Activated CD8-positive, alpha-beta memory T cell treated with anti-CD3 and anti-CD28 coated beads, Interleukin-2, amount 50 U/mL, for 1 hour (primary cell): ENCODE data around the gene SNX13.
A peak's percentile ranks its signal among the peaks of the same experiment; 100 is the strongest.

Source experiments
- DNase-seq: peaks from one replicate; pipeline ENCODE4 v3.0.0-alpha.2; 2020; ENCODE audit errors: extremely low read depth

SNX13 gene

GRCh38 chr7:17940302-17940883 lies at the start of gene SNX13:
TSS of gene SNX13 (minus strand) at chr7:17940494. CDS start at chr7:17940295, 199 bp downstream.
- peak; percentile 62 for DNase-seq

DNA sequence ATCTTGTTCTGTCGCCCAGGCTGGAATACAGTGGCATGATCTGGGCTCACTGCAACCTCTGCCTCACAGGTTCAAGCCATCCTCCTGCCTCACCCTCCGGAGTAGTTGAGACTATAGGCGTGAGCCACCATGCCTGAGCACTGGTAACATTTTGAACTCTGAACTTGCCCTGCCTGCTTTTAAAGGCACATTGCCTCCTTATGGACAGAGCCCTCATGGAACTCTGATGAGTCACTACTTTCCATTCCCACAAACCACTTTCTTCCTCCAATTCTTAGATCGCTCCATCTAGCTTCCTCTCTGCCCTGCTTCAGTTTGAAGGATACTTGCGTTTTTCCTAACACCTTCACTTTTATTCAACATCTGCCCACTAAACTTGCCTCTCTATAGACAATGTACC lies 49.3 kb upstream of the SNX13 start:
- DNase-seq = no peak

DNA sequence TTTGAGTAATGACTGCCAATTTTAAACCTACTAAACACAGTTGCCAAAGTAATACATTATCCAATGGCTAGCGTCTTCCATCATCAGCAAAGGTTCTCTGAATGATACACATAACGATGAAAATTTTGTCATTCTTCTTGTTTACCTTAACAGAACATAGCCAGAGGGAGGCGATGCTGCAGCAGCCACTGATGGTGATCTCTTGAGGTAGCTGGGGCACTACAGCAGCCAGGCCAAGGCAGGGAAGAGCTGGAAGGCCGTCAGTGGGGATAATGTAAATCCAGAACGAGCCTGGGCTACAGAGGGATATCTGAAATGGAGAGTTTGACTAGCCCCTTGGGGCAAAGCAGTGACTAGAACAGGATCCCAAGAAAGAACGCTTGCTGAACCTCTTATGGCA lies 48.6 kb upstream of the SNX13 start:
- DNase-seq = no peak

DNA sequence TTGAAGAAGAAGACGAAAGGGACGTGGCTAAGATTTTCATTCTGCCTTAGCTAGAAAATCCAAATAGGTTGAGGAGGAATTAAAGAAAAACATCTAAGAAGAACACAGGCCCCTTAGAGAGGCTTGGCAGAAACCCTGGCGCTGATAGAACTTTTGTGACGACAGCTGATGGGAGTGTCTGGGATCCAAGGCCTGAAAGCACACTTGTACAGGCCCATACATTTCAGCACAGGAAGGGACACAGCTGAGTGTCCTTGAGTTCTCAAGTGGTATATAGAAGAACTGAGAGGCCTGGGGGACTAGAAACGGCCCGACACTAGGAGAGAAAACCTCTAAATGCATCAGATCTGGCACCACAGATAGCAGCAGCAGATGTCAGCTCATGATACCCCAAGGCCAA lies 47.8 kb upstream of the SNX13 start:
- no peak for DNase-seq

DNA sequence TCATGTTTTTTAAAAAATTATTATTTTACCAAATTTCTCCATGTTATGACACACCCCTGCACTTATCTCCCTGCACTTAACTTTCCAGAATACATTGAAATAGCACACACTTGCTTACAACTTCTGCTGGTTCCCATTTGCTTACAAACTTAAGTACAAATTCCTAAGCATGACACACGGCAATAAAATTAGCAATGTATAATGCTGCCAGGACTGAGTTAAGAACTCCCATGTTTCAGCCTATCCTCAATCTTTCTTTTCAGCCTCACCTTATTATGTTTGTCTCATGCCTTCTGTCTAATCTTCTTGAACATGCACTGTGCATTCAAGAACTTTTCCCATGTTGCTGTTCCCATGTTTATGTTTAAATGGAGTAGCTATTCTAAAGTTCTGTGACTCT lies 46.6 kb upstream of the SNX13 start:
- no peak for DNase-seq

- DNase-seq = no peak
Observed at GRCh38 chr7:17985473-17986239, 45.4 kb upstream of the SNX13 start.

GRCh38 chr7:17984288-17984687 lies 44.0 kb upstream of the SNX13 start:
- no peak for DNase-seq

GRCh38 chr7:17983221-17984062 lies 43.1 kb upstream of the SNX13 start:
- no peak for DNase-seq

DNA sequence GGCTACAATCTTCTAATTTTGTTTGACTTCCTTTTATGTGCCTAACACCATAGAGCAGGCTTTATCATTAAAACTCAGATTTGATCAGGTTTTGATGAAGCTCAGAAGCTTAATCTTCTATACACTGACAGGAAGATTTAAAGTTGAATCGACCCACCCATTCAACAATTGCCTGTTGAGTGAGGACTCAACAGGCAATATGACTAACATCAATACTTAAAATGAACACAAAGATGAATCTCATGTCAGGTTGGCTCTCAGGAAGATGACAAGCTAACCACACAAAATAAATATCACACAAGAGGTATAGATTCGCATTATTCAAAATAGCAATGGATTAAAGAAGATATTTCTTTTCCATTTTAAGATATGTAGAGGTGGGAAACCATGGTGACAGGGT lies 36.7 kb upstream of the SNX13 start:
- no peak for DNase-seq

- DNase-seq = no peak
Observed at GRCh38 chr7:17971411-17971810, 31.1 kb upstream of the SNX13 start.

GRCh38 chr7:17968791-17969715 lies 28.8 kb upstream of the SNX13 start:
- no peak for DNase-seq

- DNase-seq = no peak
Observed at GRCh38 chr7:17966706-17967105, 26.4 kb upstream of the SNX13 start.

- DNase-seq = no peak
Observed at GRCh38 chr7:17965603-17966002, 25.3 kb upstream of the SNX13 start.

- DNase-seq = no peak
Observed at GRCh38 chr7:17963281-17963680, 23.0 kb upstream of the SNX13 start.

GRCh38 chr7:17962652-17963051 lies 22.4 kb upstream of the SNX13 start:
- DNase-seq = no peak

DNA sequence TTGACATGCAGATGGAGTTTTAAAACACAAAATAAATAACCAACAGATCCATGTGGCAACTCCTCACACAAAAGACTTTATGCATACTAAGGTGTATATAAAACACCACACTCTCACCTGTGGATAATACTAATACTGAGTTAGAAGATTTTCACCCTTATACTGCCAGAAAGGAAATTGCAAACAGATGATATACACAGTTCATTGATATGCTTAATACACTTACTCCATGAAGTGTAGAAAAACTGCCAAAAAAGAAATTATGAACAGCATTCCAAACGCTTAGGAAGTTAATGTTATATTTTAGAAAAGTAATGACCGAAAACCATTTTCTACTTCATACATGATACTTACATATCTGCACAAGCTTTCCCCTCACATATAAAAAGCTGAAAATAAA lies 17.6 kb upstream of the SNX13 start:
- DNase-seq = no peak

GRCh38 chr7:17952387-17952786 lies 12.1 kb upstream of the SNX13 start:
- DNase-seq = no peak

DNA sequence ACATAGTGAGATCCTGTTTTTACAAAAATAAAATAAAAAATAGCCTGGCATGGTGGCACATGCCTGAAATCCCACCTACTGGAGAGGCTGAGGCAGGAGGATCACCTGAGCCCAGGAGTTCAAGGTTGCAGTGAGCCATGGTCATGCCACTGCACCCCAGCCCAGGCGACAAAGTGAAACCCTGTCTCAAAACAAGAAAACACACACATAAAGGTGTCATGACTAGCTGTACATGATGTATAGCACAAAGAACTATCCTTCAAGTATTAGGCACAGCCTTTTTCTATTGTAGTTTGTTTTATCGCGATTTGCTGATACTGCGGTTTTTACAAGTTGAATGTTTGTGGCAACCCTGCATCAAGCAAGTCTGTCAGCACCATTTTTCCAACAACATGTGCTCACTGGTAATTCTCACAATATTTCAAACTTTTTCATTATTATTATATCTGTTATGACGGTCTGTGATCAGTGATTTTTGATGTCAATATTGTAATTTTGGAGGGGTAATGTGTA lies 11.5 kb upstream of the SNX13 start:
- DNase-seq = no peak

DNA sequence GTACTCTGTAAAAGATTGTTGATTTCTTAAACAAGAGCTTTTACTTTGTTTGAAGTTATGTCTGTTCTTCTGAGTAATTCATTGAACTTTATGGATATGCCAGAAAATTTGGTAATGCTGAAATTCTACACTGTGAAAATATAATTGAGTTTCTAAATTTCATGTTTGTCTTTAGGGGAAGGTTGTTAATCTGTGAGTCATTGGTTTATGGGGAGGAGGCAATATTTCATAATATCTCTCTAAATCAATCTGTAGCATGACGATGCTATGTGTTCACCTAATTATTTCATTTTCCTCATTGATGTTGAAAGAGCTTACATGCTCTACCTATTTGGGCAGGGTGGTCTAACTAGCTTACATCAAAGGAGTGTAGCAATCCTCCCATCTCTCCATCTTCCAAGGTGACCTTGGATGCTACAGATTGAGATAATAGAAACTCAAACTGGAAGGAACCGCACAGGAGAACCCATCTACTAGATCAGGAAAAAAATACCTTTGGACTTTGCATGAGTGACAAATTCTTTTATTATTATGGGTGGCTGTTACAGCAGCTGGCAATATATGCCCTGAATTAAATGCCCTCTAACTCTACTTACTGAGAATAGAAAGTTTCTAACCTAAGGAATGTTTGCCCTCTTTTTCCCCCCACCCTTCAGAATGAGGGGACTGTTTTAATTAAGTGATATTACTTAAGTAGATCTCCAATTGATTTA lies 8.4 kb upstream of the SNX13 start:
- no peak for DNase-seq

- no peak for DNase-seq
Observed at GRCh38 chr7:17947620-17948019, 7.3 kb upstream of the SNX13 start.

DNA sequence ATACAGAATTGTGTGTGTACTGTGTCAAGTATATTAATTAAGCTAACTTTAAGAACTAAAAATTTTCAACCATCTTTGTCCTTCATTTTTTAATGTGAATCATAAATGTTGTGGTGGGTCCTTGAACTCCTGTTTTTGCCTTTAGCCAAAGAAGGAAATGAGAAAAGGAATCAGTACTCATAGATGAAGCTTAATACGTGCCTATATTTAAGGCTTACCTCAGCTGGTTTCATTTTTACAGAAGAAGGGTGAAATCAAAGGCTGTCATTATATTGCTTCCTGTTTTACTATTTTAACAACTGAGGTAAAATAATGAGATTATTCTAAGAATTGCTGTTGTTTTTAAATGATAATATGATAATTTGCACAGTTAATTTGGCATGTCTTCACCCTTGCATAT lies 6.3 kb upstream of the SNX13 start:
- no peak for DNase-seq
